ENCODE data around the gene CEP85. TPM values are rescaled to one million over a fixed set of nuclear protein-coding genes. Genes with fewer than 3 reads are reported as not detected.
A peak's percentile ranks its signal among the peaks of the same experiment; 100 is the strongest.

CEP85 gene
- total RNA-seq, 1 donor from 2014 or later = 16.4 TPM

DNA sequence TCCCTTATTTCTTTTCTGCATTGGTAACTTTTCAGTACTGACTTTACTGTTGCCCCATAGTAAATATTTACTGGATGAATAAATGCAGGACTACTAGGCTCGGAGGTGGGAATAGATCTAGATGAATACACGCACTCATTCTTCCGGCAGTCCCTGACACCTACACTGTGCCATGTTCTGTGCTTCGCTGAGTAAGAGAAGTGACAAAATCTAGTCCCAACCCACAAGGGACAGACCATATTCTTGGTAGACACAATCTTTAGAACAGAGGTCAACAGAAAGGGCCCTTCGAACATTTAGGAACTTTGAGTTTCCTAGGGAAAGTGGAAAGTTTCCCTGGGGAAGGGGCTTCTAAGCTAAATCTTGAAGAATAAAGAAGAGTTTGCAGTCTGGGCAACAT lies 80.5 kb downstream of the CEP85 start:
- peaks cover 16% of the 10 kb centered on the region for H3K36me3 Mint-ChIP-seq (ENCODE audit: low read depth)
- ATAC-seq (ENCODE audit: low read depth) (no peak), DNase-seq (no peak)
- CTCF ChIA-PET = interaction anchor here (0.6 to 11.7 kb wide), 4 partner anchors 15 to 260 kb away, joined by 3 to 372 read pairs (median 122); partner anchors contain the start of gene SH3BGRL3
- H3K9me3 Mint-ChIP-seq = no peaks in the 10 kb centered on the region
- POLR2A ChIA-PET = interaction anchor here (0.6 to 14.1 kb wide), 7 partner anchors 8 to 172 kb away, joined by 3 to 1638 read pairs (median 8); partner anchors contain the start of genes SH3BGRL3 and UBXN11
- H3K27me3 Mint-ChIP-seq = no peaks in the 10 kb centered on the region
- H3K4me3 Mint-ChIP-seq = peak overlapping the region; percentile 24
- peak overlapping the region; percentile 98 for H3K27ac Mint-ChIP-seq
- H3K4me1 Mint-ChIP-seq = peaks cover 71% of the 10 kb centered on the region
- TF ChIP-seq CTCF (IDR thresholded peaks at IDR 0.05) = no peak
- intact Hi-C loops (cut with micrococcal nuclease) = no loop called here

GRCh38 chr1:26315874-26316850 lies 82.2 kb downstream of the CEP85 start:
- Mint-ChIP-seq H3K4me3 (peak overlapping the region; percentile 96), H3K4me1 (peaks cover 88% of the 10 kb centered on the region), H3K36me3 (ENCODE audit: low read depth) (peaks cover 25% of the 10 kb centered on the region), H3K27ac (peak overlapping the region; percentile 98), H3K27me3 (no peaks in the 10 kb centered on the region), H3K9me3 (no peaks in the 10 kb centered on the region)
- DNase-seq (no peak), ATAC-seq (ENCODE audit: low read depth) (peak; percentile 18)
- no peak for TF ChIP-seq CTCF (IDR thresholded peaks at IDR 0.05)
- ChIA-PET POLR2A (interaction anchor here (0.6 to 14.1 kb wide), 11 partner anchors 8 to 1571 kb away, joined by 3 to 1638 read pairs (median 5); partner anchors contain the start of genes SH3BGRL3 and UBXN11), CTCF (interaction anchor here (1.8 to 11.7 kb wide), 3 partner anchors 17 to 38 kb away, joined by 5 to 372 read pairs (median 240); partner anchors contain the start of gene SH3BGRL3)
- intact Hi-C loops (cut with micrococcal nuclease) = loop anchor here (1.0 kb wide), 2 partner anchors 10 to 27 kb away; partner anchors contain the start of gene UBXN11

- DNase-seq = no peak
- Mint-ChIP-seq H3K36me3 (ENCODE audit: low read depth) (peaks cover 31% of the 10 kb centered on the region), H3K4me3 (peak overlapping the region; percentile 96), H3K9me3 (no peaks in the 10 kb centered on the region), H3K27me3 (no peaks in the 10 kb centered on the region), H3K4me1 (peaks cover 91% of the 10 kb centered on the region), H3K27ac (peak overlapping the region; percentile 98)
- intact Hi-C loops (cut with micrococcal nuclease) = loop anchor here (1.0 kb wide), 1 partner anchor 83 kb away; the partner anchor contains the start of gene CEP85
- TF ChIP-seq CTCF (IDR thresholded peaks at IDR 0.05) = no peak
- POLR2A ChIA-PET = interaction anchor here (0.7 to 14.1 kb wide), 9 partner anchors 9 to 1904 kb away, joined by 3 to 1638 read pairs (median 6); partner anchors contain the start of genes CEP85, HMGN2, SH3BGRL3 and STPG1
- no peak for ATAC-seq (ENCODE audit: low read depth)
- CTCF ChIA-PET = interaction anchor here (1.8 to 11.7 kb wide), 4 partner anchors 29 to 148 kb away, joined by 5 to 372 read pairs (median 127); partner anchors contain the start of genes CEP85, SH3BGRL3 and ZNF593
Observed at GRCh38 chr1:26317146-26317545, 83.1 kb downstream of the CEP85 start.

- Mint-ChIP-seq H3K4me3 (peak within 1 kb of the TSS; percentile 96), H3K27me3 (no peaks in the 10 kb centered on the region), H3K36me3 (ENCODE audit: low read depth) (peaks cover 35% of the 10 kb centered on the region), H3K9me3 (no peaks in the 10 kb centered on the region), H3K4me1 (peaks cover 96% of the 10 kb centered on the region), H3K27ac (peak within 1 kb of the TSS; percentile 98)
- ChIA-PET CTCF (interaction anchor here (1.2 to 11.7 kb wide), 6 partner anchors 10 to 148 kb away, joined by 3 to 372 read pairs (median 10); partner anchors contain the start of genes CEP85, SH3BGRL3 and ZNF593), POLR2A (interaction anchor here (0.6 to 14.1 kb wide), 12 partner anchors 10 to 1904 kb away, joined by 3 to 1638 read pairs (median 5); partner anchors contain the start of genes CEP85, HMGN2, SH3BGRL3 and STPG1)
- DNase-seq (peak; percentile 36), ATAC-seq (ENCODE audit: low read depth) (peak; percentile 64)
- TF ChIP-seq CTCF (IDR thresholded peaks at IDR 0.05) = no peak
- intact Hi-C loops (cut with micrococcal nuclease) = loop anchor here (1.0 kb wide), 1 partner anchor 83 kb away; the partner anchor contains the start of gene CEP85
Observed at GRCh38 chr1:26317612-26318337, 83.8 kb downstream of the CEP85 start, which contains the start of gene CD52. Gene CD52 (plus strand): TSS chr1:26317958. CDS start chr1:26318018, 60 bp downstream.

Data from activated B cell treated with CpG ODN at 0.5 μM for 24 hours (primary cell).